HG03175 (cell line): ENCODE data around the gene P2RY6.

Experiments used
- ATAC-seq: cut with Tn5 transposase; IDR thresholded peaks from one replicate; pipeline ENCODE4 v1.9.1; 2021; ENCODE audit warnings: mild to moderate bottlenecking, moderate library complexity; ENCODE audit not compliant: unreplicated experiment

P2RY6 gene

DNA sequence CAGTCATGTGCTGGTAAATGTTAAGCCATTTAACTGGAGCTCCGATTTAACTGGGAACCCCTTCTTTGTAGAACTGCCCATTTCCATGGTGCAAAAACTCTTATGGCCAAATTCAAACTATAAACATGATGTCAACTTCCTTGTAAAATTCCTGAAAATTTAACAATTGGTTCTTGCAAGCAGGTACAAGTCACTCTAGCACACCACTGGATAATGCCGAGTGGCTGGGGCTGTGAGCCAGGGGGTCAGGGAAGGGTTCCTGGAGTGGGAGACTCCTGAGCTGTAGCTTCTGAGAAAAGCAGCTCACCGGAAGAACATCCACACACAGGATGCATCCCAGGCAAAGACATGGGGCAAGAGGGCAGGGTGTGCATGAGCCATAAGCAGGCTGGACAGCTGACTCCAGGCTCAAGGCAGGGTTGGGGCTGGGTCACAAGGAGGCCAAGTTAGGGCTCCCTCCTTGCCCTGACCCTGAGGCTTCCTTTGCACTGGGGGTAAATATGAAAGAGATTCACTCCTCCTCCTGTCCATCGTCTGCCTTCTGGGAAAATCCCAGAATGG lies 35.9 kb upstream of the P2RY6 start:
- ATAC-seq, result no peak

DNA sequence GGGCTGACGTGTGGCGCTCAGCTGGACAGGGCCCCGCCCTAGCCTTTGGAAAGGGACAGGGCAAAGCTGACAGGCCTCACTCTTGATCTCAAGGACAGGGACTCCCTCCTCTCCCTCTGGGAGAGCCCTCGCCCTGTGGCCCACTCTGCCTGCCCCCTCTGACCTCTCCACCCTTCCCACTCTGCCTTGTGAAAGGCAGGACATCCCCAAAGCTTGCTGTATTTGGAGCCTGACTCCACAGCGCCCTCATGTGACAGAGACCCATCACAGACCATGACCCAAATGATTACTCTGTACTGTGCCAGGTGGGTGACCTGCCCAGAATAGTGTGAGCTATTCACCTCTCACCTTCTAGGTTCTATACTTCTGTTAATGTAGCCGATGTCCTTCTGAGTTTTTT lies 35.3 kb upstream of the P2RY6 start:
- ATAC-seq, result no peak

DNA sequence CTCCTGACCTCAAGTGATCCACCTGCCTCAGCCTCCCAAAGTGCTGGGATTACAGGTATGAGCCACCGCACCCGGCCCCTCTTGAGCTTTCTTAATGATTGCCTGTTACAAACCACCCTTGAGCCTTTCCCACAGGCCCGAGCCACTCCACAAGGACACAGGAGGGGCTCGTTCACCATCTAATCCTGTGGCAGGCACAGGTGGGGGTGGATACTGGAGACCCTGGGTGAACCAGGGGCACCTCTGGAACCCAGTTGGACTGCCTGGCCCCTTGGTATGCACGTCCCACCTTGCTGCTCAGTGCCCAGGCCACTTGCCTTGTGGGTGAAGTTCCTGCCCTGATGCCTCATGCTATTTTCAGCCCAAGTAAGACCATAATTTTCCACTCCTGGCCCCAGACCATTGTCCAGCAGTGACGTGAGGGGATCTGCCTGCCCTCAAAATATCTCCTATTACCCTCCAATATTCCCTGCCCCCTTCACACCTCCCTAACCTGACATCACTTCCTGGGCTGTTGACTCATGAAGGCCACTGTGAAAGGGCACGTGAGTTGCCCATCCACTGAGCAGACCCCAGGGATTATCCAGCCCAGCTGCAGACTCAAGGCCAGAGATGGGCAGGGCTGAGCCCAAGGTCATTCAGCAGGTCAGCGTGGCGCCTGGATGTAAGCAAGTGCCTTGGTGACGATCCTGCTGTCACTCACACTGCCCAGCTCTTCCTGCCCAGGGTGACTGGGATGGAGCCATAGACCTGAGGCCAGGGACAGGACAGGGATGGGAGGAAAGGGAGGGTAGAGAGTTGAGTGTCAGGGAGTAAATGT lies 34.5 kb upstream of the P2RY6 start:
- no peak for ATAC-seq

DNA sequence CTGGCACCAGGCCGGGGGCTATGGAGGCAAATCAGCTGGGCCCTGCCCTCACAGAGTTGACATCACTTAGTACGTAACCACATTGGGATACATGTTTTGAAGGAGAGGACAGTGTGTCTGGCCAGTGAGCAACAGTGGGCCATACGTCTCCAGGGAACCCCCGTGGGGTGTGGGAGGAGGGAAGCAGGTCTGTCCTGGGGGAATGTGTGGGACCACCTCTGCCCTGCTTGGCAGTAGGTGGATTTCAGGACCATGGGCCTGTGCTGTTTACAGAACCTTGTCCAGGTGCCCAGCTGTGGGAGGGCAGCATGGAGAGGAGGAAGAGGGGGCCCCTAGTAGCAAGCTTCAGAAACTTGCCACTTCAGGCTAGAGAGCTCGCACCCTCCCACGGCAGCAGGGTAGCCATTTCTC lies 33.0 kb upstream of the P2RY6 start:
- no peak for ATAC-seq

DNA sequence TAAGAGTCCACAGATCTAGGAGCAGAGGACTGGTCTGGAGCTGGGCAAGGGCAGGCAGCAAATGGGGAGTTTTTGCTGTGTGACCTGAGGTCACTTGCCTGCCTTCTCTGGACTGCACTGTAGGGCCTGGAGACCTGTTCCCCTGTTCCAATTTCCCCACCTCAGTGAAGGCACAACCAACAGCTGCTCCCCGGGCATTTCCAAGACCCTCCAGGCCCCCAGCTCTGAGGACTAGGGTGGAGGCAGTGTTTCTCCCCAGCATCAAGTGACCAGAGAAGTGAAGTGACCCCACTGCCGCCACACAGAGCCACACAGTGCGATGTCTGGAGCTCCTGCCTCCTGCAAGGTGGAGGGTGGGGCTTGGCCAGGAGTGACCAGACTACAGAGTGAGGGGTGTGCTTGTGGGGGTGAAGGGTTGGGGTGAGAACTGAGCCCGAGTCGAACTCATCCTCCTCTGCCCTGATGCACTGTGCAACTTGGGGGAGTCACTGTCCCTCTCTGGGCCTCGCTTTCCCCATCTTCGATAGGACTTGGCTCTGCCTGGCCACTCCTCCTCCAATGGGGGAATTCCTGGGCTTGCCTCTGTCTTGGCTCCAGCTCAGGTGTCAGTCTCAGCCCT lies 32.5 kb upstream of the P2RY6 start:
- no peak for ATAC-seq

DNA sequence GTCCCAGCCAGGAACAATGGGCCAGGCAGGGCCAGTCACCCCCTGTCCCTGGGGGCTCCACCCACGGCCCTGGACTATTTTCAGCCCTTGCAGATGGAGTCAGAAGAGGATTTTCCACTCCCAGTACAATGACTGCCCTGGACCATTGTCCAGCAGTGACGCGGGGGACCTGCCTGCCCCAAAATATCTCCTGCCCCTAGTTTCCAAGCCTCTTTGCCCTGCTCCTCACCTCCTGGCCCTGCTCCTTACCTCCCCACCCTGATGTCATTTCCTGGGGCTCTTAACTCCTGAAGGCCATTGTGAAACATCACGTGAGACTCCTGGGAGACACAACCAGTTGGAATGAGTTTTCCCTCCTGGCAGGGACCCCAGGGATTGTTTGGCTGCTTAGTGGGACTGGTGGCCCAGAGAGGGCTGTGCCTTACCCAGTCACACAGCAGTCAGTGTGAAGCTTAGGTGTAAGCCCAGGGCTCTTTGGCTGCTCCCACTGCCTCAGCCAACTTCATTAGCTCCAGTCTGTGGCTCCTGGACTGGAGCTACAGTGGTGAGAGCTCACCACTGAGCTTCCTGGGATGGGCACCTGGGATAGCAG lies 31.9 kb upstream of the P2RY6 start:
- ATAC-seq, result no peak

DNA sequence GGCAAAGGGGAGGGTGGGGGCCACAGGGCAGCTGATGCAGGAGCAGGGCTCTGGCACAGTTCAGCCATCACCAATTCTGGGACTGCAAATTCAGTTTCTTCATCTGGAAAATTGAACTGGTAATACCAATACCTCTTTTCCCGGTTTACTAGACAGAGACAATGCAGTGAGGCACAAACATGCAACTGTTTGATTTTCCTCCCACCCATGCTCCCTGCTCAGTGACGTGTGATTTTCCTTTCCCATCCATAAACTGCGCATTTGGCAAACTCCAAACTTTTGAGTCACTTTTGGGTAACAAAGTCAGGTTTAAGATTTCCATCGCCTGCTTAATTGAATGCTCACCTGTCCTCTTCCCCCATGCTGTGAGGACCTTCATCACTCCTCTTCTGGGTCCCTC lies 30.8 kb upstream of the P2RY6 start:
- no peak for ATAC-seq

DNA sequence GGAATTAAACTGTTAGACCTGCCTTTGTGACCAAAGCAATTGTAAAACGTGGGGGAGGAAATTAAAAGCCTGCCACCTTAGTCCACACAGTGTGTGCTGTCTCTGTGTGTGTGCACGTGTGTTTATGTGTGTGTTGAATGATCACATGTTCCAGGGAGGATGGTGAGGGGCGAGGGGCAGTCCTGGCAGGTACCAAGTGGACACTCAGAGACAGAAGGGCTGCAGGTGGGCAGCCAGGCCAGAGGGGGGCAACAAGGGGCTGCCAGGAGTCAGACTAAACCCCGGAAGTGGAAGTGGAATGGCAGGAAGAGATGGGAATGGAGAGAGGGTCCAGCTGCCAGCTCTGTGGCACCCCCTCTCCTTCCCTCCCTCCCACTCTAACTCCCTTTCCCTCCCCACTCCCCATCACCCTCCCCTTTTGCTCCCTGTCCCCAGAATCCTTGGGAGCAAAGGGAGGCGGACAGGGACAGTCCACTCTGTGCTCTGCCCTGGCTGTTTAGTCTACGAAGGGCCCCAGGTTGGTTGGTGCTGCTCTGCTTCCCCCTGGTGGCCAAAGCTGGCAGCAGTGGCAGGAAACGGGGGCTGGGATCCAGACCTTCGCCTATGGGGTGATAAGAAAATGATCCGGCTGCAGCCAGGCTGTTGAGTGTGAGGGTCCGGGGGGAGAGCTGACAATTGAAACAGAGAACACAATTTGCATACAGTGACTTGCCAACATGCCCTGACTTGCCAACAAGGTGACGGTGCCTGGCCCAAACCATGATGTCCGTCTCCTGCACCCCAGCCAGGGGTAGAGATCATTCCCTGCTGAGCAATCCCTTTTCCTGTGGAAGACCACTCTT lies 29.7 kb upstream of the P2RY6 start:
- ATAC-seq, result peak; percentile 83

DNA sequence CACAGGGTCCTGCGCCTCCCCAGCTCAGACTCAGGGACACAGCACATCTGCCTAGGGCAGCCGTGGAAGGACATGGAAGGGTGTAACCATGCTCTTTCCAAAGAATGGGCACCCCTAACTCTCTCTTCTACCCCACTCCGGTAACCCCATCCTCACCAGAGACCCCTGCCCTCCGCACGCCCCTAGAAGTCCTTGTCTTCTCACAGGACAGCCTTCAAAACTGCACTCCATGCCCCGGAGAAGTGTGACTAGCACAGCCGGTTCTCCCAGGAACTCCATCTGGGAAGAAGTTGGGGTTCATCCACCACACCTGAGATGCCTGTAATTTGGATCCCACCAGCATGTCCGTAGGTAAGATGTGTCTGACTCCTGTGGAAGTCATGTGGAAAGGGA lies 29.0 kb upstream of the P2RY6 start:
- no peak for ATAC-seq

DNA sequence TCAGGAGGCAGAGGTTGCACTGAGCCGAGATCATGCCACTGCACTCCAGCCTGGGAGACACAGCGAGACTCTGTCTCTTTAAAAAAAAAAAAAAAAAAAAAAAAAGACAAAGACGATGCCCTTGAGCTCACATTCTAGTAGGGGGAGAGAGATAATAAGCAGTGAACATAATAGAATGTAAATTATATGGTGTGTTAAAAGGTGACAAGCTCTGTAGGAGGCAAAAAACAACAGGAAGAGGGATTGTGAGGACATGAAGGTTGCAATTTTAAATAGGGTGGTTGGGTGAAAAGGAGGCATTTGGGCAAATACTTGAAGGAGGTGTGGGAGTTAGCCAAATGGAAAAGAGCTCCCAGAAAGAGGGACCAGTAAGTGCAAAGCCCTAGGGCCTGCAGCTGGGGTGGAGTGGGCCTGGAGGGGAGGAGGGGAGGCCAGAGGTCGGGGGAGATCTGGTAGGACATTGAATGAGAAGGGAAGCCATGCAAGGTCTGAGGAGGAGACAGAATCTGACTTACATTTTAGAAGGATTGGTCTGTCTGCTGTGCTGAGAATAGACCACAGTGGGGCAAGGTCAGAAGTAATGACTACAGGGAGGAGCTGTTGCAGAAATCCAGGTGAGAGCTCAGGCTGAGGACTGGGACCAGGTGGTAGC lies 27.4 kb upstream of the P2RY6 start:
- no peak for ATAC-seq

DNA sequence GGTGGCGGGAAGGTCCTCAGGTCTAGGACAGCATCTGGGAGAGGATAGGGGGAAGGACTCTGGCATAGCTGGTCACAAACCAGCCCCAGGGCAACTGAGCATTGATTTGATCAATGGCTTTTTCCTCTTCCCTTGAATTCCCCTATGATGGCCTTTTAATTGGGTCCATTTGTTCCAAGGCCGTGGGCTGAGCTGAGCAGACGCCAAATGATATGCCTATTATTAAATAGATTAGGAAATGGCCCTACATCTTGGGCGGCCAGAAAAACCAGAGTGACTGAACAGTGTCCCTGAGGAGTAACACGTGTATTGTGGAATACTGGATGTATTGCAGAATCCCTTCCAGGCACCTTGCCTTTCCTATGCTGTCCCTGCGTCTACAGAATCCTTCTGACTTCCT lies 26.7 kb upstream of the P2RY6 start:
- ATAC-seq, result no peak

DNA sequence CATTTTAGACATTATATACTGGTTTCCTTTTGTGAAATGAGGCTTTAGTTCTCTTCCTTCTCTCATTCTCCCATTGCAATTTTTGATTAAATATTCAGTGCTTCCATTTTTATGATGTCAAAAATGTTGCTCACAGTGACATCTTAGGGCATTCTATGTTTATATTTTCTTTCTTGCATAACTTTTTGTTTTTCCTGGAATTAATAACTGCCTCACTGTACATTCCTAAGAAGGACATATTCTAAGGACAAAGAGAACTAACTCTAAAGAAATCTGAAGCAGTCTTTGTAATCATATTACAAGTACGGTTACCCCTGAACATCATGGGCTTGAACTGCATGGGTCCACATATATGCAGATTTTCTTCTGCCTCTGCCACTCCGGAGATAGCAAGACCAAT lies 25.8 kb upstream of the P2RY6 start:
- no peak for ATAC-seq

DNA sequence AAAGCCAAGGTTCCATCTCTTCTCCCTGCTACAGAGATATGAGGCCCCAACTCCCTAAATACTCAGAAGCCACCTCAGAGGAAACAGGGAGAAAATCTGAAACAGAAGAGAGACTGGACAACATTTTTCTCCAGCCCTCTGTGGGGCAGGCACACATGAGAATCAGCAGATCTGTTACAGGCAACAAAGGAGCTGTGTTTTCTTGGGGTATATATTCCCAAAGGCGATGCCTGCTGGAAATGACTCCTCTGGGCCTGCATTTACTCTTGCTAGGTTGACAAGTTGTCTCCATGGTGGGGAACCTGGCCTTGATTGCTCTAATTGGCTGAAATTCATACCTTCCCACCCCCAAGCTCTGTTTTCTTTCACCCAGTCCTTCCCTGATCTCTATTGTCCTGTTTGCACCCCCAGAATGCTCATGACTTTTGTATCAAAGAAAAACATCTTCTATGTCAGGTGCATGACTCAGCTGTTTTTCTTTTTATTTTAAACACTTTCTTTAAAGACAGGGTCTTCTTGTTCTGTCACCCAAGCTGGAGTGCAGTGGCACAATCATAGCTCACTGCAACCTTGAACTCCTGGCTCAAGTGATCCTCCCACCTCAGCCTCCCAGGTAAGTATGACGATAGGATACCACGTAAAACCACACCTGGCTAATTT lies 23.5 kb upstream of the P2RY6 start:
- ATAC-seq, result no peak

DNA sequence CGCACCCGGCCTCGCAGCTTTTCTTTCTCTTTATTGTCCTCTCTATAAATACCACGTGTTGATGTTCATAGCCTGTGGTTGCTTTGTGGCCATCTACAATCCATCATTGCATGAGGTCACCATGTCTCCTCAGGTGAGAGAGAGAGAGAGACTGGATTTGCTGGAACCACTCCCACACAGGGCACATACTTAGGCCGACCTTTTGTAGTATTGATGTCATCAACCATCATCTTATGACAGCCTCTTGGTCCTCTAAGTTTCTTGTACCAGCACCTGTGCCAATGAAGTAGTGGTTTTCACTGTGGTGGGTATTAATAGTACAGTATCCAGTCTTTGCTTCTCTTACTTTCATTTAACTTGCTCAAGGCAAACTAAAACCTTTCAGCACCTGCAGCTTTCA lies 22.8 kb upstream of the P2RY6 start:
- no peak for ATAC-seq

DNA sequence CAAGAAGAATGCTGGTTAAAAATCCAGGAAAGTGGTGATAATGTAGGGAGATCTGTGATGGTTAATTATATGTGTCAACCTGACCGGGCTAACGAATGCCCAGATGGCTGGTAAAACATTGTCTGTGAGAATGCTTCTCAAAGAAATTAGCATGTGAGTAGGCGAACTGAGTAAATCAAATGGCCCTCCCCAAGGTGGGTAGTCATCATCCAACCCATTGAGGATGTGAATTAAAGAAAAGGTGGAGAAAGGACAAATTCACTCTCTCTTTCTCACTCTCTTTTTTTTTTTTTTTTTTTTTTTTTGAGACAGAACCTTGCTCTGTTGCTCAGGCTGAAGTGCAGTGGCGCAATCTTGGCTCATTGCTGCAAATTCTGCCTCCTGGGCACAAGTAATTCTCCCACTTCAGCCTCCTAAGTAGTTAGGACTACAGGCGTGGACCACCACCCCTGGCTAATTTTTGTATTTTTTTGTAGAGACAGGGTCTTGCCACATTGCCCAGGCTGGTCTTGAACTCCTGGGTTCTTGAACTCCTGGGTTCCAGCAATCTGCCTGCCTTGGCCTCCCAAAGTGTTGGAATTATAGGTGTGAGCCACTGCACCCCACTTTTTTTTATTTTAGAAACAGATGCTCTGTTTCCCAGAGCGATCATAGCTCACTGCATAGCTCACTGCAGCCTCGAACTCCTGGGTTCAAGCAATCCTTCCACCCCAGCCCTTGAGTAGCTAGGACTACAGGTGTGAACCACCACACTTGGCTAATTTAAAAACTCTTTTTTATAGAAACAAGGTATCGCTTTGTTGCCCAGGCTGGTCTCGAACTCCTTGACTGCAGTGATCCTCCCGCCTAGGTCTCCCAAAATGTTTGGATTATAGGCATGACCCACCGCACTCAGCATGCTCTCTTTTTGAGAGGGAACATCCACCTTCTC lies 22.0 kb upstream of the P2RY6 start:
- no peak for ATAC-seq

DNA sequence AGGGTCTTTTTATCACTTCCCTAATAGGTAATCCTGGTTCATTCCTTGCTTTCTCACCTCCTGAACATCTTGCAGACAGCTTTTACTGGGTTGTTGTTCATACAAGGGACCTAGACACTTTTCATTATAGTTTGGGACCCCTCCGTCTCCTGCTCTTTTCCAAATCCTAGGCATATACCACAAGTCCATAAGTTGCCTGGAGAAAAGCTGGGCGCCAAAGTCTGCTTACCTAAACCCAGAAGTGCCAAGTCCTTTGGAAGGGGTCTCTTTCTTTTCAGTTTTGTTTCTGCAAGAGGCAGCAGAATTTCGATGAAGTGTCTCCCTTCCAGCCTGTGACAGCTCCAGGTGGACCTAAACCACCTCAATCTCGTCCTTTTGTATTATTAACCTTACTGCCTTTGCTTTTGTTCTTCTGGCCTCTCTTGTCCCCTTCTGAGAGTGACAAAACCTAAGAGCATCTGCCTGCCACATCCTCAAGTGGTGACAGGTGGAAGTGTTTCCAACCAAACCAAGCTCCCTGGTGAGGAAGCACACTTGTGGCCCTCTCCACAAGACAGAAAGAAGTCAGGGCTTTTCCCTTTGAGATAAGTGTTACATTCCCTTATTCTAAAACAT lies 19.5 kb upstream of the P2RY6 start:
- ATAC-seq, result no peak

DNA sequence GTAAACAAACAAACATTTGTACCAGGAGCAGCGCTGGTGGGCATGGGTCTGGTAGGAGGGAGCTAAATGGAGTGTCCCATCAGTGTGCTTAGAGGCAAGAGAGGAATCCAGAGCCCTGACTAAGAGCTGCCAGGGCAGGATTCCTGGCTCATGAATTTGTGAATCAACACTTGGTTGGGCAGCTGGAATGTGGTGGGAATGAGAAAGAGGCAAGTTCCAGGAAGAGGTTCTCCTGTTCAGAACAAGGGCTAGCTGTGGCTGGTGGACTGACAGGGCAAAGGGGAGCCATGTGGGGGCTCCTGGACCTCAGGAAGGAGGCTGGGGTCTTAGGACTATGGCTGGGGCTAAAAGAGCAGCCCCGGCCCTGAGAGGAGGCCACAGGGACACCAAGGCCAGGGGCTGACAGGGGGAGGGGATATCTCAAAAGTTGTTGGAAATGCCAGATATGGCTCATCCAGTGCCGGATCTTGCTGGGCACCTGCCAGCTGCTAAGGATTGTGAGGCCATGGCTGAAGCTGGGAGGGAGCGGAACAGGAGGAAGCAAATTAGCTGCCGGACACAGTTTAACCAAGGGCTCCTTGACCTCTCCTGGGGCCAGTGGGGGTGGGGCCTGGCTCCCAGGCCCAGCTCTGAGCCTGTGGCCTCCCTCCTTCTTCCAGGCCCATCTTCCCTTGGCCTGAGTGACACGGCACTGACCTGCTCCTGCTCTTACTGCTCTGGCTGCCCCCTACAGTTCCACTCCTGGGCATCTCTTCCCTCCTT lies 14.6 kb upstream of the P2RY6 start:
- no peak for ATAC-seq
